GM12801 (cell line): Measurements from ENCODE around the gene PPRC1.

Source experiments
- CTCF ChIP-seq: IDR thresholded peaks from one replicate; pipeline ENCODE4 v1.5.1; 2011; ENCODE audit warnings: control low read depth; ENCODE audit not compliant: insufficient read length; ENCODE audit errors: extremely low read depth

The PPRC1 gene

GRCh38 chr10:102113956-102114857 lies 18.6 kb upstream of the PPRC1 start:
- no peak for TF ChIP-seq CTCF

- no peak for TF ChIP-seq CTCF
These were observed 17.8 kb upstream of the PPRC1 start for GRCh38 chr10:102114861-102115618.

GRCh38 chr10:102115775-102116174 lies 17.1 kb upstream of the PPRC1 start:
- no peak for TF ChIP-seq CTCF

- TF ChIP-seq CTCF, result no peak
These were observed 16.2 kb upstream of the PPRC1 start for GRCh38 chr10:102116656-102117055.

DNA sequence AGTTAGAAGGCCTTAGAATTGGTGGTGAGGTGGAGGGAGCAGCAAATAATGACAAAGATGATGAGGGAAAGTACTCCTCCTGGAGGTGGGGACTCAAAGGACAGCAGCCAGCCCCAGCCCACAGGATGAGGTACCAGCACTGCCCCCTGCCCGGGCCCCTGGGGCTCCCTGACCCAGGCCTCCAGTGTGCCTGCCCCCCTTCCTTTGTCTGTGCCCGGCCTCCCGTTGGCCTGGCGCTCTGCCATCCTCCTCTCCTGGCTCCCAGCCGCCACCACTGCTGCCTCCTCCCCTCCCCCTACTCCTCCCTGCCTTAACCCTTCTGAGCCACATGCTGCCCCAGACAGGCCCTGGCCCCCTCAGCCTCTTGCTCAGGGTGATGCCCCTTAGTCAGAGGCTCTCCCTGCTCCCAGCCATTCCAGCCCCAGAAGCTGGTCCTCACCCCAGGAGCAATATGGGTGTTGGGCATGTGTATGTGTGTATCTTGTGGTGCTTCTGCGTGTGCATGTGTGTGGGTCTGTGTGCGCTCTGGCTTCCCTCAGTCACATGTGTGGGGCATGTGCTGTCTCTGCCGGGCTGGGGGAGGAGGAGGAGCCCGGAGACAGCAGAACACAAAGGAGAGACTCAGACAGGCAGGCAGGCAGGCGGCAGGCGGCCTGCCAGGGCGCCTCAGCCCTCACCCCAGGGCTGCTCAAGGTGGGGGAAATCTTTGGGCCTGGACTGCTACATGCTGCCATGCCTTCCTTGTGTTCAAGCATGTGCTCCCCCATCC lies 15.3 kb upstream of the PPRC1 start:
- TF ChIP-seq CTCF, result no peak

GRCh38 chr10:102118867-102119266 lies 14.0 kb upstream of the PPRC1 start:
- no peak for TF ChIP-seq CTCF
